A673 (cell line): ENCODE measurements around the gene NEB. TPM values are rescaled to one million over a fixed set of nuclear protein-coding genes. Genes with fewer than 3 reads are reported as not detected.

Source experiments
- BruUV-seq: library from RNA; stranded (reverse); fragments of 400-500 nt; replicated peaks from 2 replicates; lab custom pipeline; 2021; lab: Mats Ljungman, UMichigan
- CTCF ChIA-PET: fragments of 300-600 bp; sonication (Branson Sonifier 250); formaldehyde crosslinking; loops from one replicate; lab custom pipeline; 2022; ENCODE audit warnings: antibody characterized with exemption; lab: Charles Lee
- POLR2A ChIA-PET: fragments of 300-600 bp; sonication (Branson Sonifier 250); formaldehyde crosslinking; loops from one replicate; lab custom pipeline; 2022; ENCODE audit warnings: antibody characterized with exemption; ENCODE audit not compliant: low non-redundant PET; lab: Charles Lee
- DNase-seq: peaks from one replicate; pipeline ENCODE4 v3.0.0-alpha.2; 2015; ENCODE audit warnings: low spot score
- H3K27ac ChIP-seq: fragments of 200-600 bp; sonication (generic); 2 replicates; pipeline ENCODE4 v1.5.1; 2016; ENCODE audit warnings: mixed run types, low read depth, mild to moderate bottlenecking, mixed read lengths, antibody characterized with exemption, low read length; ENCODE audit not compliant: poor library complexity, severe bottlenecking
- H3K27me3 ChIP-seq: fragments of 200-600 bp; sonication (generic); replicated peaks from 2 replicates; pipeline ENCODE4 v1.6.1; 2017; ENCODE audit warnings: mixed run types, low read depth, mild to moderate bottlenecking, mixed read lengths, antibody characterized with exemption, low read length; ENCODE audit not compliant: insufficient read depth, poor library complexity
- H3K36me3 ChIP-seq: fragments of 200-600 bp; sonication (generic); 2 replicates; pipeline ENCODE4 v1.6.1; 2016; ENCODE audit warnings: mixed run types, mild to moderate bottlenecking, mixed read lengths, antibody characterized with exemption, low read length; ENCODE audit not compliant: insufficient read depth, poor library complexity, severe bottlenecking
- H3K4me1 ChIP-seq: fragments of 200-600 bp; sonication (generic); 2 replicates; pipeline ENCODE4 v1.6.1; 2017; ENCODE audit warnings: mixed run types, mild to moderate bottlenecking, mixed read lengths, antibody characterized with exemption, low read length; ENCODE audit not compliant: insufficient read depth, poor library complexity, severe bottlenecking
- H3K4me3 ChIP-seq: fragments of 200-600 bp; sonication (generic); 2 replicates; pipeline ENCODE4 v1.5.1; 2016; ENCODE audit warnings: low read depth, mixed run types, mild to moderate bottlenecking, mixed read lengths, low read length; ENCODE audit not compliant: poor library complexity, severe bottlenecking
- H3K9me3 ChIP-seq: fragments of 200-600 bp; sonication (generic); 2 replicates; pipeline ENCODE4 v1.6.1; 2016; ENCODE audit warnings: mixed run types, low read depth, mild to moderate bottlenecking, mixed read lengths, antibody characterized with exemption, low read length; ENCODE audit not compliant: poor library complexity, severe bottlenecking
- CTCF ChIP-seq: fragments of 300-800, 200-600 bp; sonication (generic); conservative IDR thresholded peaks from 2 replicates; pipeline ENCODE4 v1.5.1; 2017; ENCODE audit warnings: low read depth, mild to moderate bottlenecking, antibody characterized with exemption, low read length, moderate library complexity, mixed read lengths
- EZH2 ChIP-seq: fragments of 200-600 bp; sonication (generic); IDR thresholded peaks from 2 replicates; pipeline ENCODE4 v1.6.1; 2017; ENCODE audit warnings: borderline replicate concordance, low read depth, mild to moderate bottlenecking, mixed read lengths, antibody characterized with exemption, low read length; ENCODE audit not compliant: poor library complexity, severe bottlenecking
- intact Hi-C: fragments of 100-400 bp; cut with micrococcal nuclease; formaldehyde crosslinking; loops from one replicate; pipeline ENCODE4 v1.10.0; 2022; ENCODE audit not compliant: unreplicated experiment
- total RNA-seq: library from RNA; stranded (reverse); gene quantifications from 2 replicates; pipeline ENCODE4 v1.2.3, GENCODE V29; 2021

NEB gene
- total RNA-seq, 1 experiment from 2014 or later, result 7.0 TPM

- CTCF ChIA-PET, result no interaction called here
- Histone ChIP-seq H3K9me3 (no peaks in the 10 kb centered on the region), H3K4me1 (peaks cover 22% of the 10 kb centered on the region), H3K4me3 (no peak overlapping the region), H3K36me3 (no peaks in the 10 kb centered on the region), H3K27me3 (no peaks in the 10 kb centered on the region), H3K27ac (no peak overlapping the region)
- intact Hi-C loops, result no loop called here
- no TSS peak for BruUV-seq
- POLR2A ChIA-PET, result no interaction called here
- DNase-seq, result no peak
- no peak for TF ChIP-seq CTCF
- TF ChIP-seq EZH2, result no peak
Observed at GRCh38 chr2:151765760-151766410, 31.6 kb upstream of the NEB start.

GRCh38 chr2:151762694-151763093 is 28.4 kb upstream of the NEB start:
- CTCF ChIA-PET, result no interaction called here

GRCh38 chr2:151761687-151762086 is 27.4 kb upstream of the NEB start:
- H3K27me3 ChIP-seq, result no peaks in the 10 kb centered on the region
- intact Hi-C loops, result no loop called here
- TF ChIP-seq EZH2 (no peak), CTCF (no peak)
- H3K9me3 ChIP-seq, result no peaks in the 10 kb centered on the region
- CTCF ChIA-PET, result no interaction called here
- POLR2A ChIA-PET, result no interaction called here
- H3K27ac ChIP-seq, result no peak overlapping the region
- BruUV-seq, result no TSS peak
- H3K4me1 ChIP-seq, result peaks cover 10% of the 10 kb centered on the region
- H3K4me3 ChIP-seq, result no peak overlapping the region
- DNase-seq, result no peak
- no peaks in the 10 kb centered on the region for H3K36me3 ChIP-seq

More at GRCh38 chr2:151762694-151763093, 28.4 kb upstream of the NEB start:
- H3K9me3 ChIP-seq, result no peaks in the 10 kb centered on the region
- no peaks in the 10 kb centered on the region for H3K27me3 ChIP-seq
- no peak overlapping the region for H3K27ac ChIP-seq
- TF ChIP-seq CTCF, result no peak
- TF ChIP-seq EZH2, result no peak
- no TSS peak for BruUV-seq
- H3K4me3 ChIP-seq, result no peak overlapping the region
- no peak for DNase-seq
- POLR2A ChIA-PET, result no interaction called here
- no peaks in the 10 kb centered on the region for H3K36me3 ChIP-seq
- intact Hi-C loops, result no loop called here
- peaks cover 20% of the 10 kb centered on the region for H3K4me1 ChIP-seq
